Body of pancreas (tissue), 4 donors: ENCODE measurements around the gene FGF6. TPM values are rescaled to one million over a fixed set of nuclear protein-coding genes. Genes with fewer than 3 reads are reported as not detected.

Experiments
- ATAC-seq: fragments of 150-250 bp; one replicate; pipeline ENCODE4 v1.9.1; 2016
- DNase-seq, 4 donors: peaks; one replicate each; pipeline ENCODE4 v3.0.0-alpha.2; 2019
- H3K27ac ChIP-seq, 4 donors: fragments of 200-600 bp; sonication (generic); 1 replicate in 3 of 4; 2 replicates in 1 of 4; pipeline versions ENCODE4 v1.5.1 to v1.6.1; 2016 to 2019; ENCODE audit warnings: mild to moderate bottlenecking in 1 of 4, mixed read lengths in 1 of 4, moderate library complexity in 1 of 4
- H3K27me3 ChIP-seq, 2 donors: fragments of 200-600 bp; sonication (generic); one replicate each; pipeline ENCODE4 v1.6.0; 2016; ENCODE audit warnings: mild to moderate bottlenecking in 1 of 2
- H3K36me3 ChIP-seq, 2 donors: fragments of 200-600 bp; sonication (generic); replicated peaks in 1 of 2; 2 replicates each; pipeline ENCODE4 v1.5.1; 2016; ENCODE audit warnings: low read depth in 2 of 2; ENCODE audit not compliant: insufficient read depth in 1 of 2
- H3K4me1 ChIP-seq: fragments of 200-600 bp; sonication (generic); one replicate; pipeline ENCODE4 v1.6.0; 2016
- H3K4me3 ChIP-seq, 2 donors: fragments of 200-600 bp; sonication (generic); 1 replicate in 1 of 2; 2 replicates in 1 of 2; pipeline ENCODE4 v1.5.1; 2016 to 2019
- H3K9me3 ChIP-seq, 3 donors: fragments of 200-600 bp; sonication (generic); 1 replicate in 2 of 3; 2 replicates in 1 of 3; pipeline ENCODE4 v1.5.1; 2016
- POLR2A ChIP-seq, 3 donors: fragments of 450-650 bp; IDR thresholded peaks; one replicate each; pipeline ENCODE4 v1.6.1; 2016; ENCODE audit warnings: antibody characterized with exemption in 3 of 3, mild to moderate bottlenecking in 2 of 3
- whole genome bisulfite sequencing, 2 donors: methylation state at CpG; one replicate each; pipeline ENCODE4 v1.1.5; 2017; 5-methylcytosine and 5-hydroxymethylcytosine counted together
- intact Hi-C: fragments of 100-400 bp; cut with DNase I; formaldehyde crosslinking; loops from one replicate; pipeline ENCODE4 v1.15.1; 2023
- total RNA-seq, 2 donors: library from RNA; depleted of rRNA; stranded (reverse); fragments of >200 nt; gene quantifications; one replicate each; pipeline ENCODE4 v1.1.0, GENCODE V29; 2016
- TF ChIP-seq, protein P1 (sequence below), 7 experiments: fragments of 450-650 bp in 4 of 7; fragments of 200-600 bp in 3 of 7; sonication (generic) in 3 of 7; IDR thresholded peaks; one replicate each; pipeline ENCODE4 v1.5.1; 2016 to 2019; ENCODE audit warnings: antibody characterized with exemption in 7 of 7

FGF6 gene
- total RNA-seq, 2 donors from 2014 or later, result not detected

DNA sequence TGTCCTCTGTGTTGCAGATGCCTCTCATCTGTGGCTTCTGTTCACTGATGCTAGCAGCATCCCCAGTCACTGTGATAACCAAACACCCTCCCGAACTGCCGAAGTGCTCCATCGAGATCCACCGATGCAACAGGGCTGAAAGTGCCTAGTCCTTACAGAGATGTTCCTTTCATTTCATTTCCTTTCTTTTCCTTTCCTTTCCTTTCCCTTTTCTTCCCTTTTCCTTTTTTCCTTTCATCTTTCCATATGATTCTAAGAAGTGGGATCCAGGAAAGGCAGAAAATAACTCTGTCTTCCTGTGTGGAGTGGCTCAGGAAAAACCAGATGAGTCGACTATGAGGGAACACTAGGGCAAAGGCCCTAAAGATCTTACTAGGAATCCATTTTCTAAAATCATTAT is 26.7 kb downstream of the FGF6 start:
- no peak for ATAC-seq
- 55 to 58% methylated on average over 5 of the region's 5 CpGs for WGBS, 2 donors
- TF ChIP-seq, protein P1, sequence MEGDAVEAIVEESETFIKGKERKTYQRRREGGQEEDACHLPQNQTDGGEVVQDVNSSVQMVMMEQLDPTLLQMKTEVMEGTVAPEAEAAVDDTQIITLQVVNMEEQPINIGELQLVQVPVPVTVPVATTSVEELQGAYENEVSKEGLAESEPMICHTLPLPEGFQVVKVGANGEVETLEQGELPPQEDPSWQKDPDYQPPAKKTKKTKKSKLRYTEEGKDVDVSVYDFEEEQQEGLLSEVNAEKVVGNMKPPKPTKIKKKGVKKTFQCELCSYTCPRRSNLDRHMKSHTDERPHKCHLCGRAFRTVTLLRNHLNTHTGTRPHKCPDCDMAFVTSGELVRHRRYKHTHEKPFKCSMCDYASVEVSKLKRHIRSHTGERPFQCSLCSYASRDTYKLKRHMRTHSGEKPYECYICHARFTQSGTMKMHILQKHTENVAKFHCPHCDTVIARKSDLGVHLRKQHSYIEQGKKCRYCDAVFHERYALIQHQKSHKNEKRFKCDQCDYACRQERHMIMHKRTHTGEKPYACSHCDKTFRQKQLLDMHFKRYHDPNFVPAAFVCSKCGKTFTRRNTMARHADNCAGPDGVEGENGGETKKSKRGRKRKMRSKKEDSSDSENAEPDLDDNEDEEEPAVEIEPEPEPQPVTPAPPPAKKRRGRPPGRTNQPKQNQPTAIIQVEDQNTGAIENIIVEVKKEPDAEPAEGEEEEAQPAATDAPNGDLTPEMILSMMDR (IDR thresholded peaks at IDR 0.05), result no peak
- no peak for TF ChIP-seq POLR2A (IDR thresholded peaks at IDR 0.05)
- no peak for DNase-seq
- peaks cover 0 to 3% of the 10 kb centered on the region in 2 donors for H3K27me3 ChIP-seq
- intact Hi-C loops, result no loop called here
- no peaks in the 10 kb centered on the region for H3K36me3 ChIP-seq
- no peaks in the 10 kb centered on the region for H3K4me1 ChIP-seq
- no peak overlapping the region for H3K27ac ChIP-seq
- H3K4me3 ChIP-seq, result no peak overlapping the region
- H3K9me3 ChIP-seq, result no peaks in the 10 kb centered on the region

- 20 to 26% methylated on average over 5 of the region's 5 CpGs for WGBS, 2 donors
- TF ChIP-seq, protein P1 (IDR thresholded peaks at IDR 0.05), result no peak
- TF ChIP-seq POLR2A (IDR thresholded peaks at IDR 0.05), result no peak
- intact Hi-C loops, result no loop called here
- Histone ChIP-seq H3K9me3 (no peaks in the 10 kb centered on the region), H3K27ac (no peak overlapping the region), H3K36me3 (no peaks in the 10 kb centered on the region), H3K4me3 (no peak overlapping the region), H3K4me1 (no peaks in the 10 kb centered on the region), H3K27me3 (peaks cover 0 to 3% of the 10 kb centered on the region in 2 donors)
- DNase-seq (no peak), ATAC-seq (no peak)
These were observed 27.7 kb downstream of the FGF6 start for GRCh38 chr12:4417936-4418335.

DNA sequence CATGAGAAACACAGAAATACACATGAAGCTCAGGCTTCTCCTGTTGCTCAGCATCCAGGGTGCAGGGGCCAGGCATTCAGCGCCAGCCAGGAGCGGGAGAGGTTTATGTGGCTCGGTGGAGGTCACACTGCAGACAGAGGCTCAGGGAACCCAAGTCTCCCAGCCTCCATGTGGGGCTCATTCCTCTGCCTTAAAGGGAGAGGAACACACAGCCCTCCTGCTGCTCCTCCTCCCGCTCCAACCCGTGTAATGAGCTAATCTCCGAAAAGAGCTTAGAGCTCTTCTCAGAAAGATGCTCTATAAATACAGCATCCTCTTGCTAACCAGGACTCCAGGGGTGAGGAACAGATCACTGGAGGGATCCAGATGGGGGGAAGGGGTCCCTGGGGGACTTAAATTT is 28.2 kb downstream of the FGF6 start:
- peaks cover 0 to 3% of the 10 kb centered on the region in 2 donors for H3K27me3 ChIP-seq
- H3K36me3 ChIP-seq, result no peaks in the 10 kb centered on the region
- 46 to 54% methylated on average over 4 to 6 of the region's 6 CpGs for WGBS, 2 donors
- no peak for TF ChIP-seq POLR2A (IDR thresholded peaks at IDR 0.05)
- TF ChIP-seq, protein P1 (IDR thresholded peaks at IDR 0.05), result no peak
- no peaks in the 10 kb centered on the region for H3K9me3 ChIP-seq
- no peak for DNase-seq
- H3K4me1 ChIP-seq, result no peaks in the 10 kb centered on the region
- no peak for ATAC-seq
- intact Hi-C loops, result no loop called here
- no peak overlapping the region for H3K4me3 ChIP-seq
- H3K27ac ChIP-seq, result no peak overlapping the region

GRCh38 chr12:4416276-4416675 is 29.3 kb downstream of the FGF6 start:
- ATAC-seq (no peak), DNase-seq (no peak)
- intact Hi-C loops, result no loop called here
- Histone ChIP-seq H3K27me3 (peaks cover 0 to 3% of the 10 kb centered on the region in 2 donors), H3K4me1 (no peaks in the 10 kb centered on the region), H3K4me3 (no peak overlapping the region), H3K9me3 (no peaks in the 10 kb centered on the region), H3K36me3 (no peaks in the 10 kb centered on the region), H3K27ac (no peak overlapping the region)
- WGBS, 2 donors, result 56 to 65% methylated on average over 8 of the region's 8 CpGs
- TF ChIP-seq, protein P1 (IDR thresholded peaks at IDR 0.05), result no peak
- no peak for TF ChIP-seq POLR2A (IDR thresholded peaks at IDR 0.05)

GRCh38 chr12:4412465-4412864 is 33.1 kb downstream of the FGF6 start:
- peaks cover 0 to 3% of the 10 kb centered on the region in 2 donors for H3K27me3 ChIP-seq
- intact Hi-C loops, result no loop called here
- no peak for ATAC-seq
- DNase-seq, result no peak
- 75 to 77% methylated on average over 1 of the region's 1 CpG for WGBS, 2 donors
- H3K4me1 ChIP-seq, result no peaks in the 10 kb centered on the region
- no peak for TF ChIP-seq POLR2A (IDR thresholded peaks at IDR 0.05)
- TF ChIP-seq, protein P1 (IDR thresholded peaks at IDR 0.05), result no peak
- no peaks in the 10 kb centered on the region for H3K36me3 ChIP-seq
- H3K27ac ChIP-seq, result no peak overlapping the region
- no peak overlapping the region for H3K4me3 ChIP-seq
- H3K9me3 ChIP-seq, result no peaks in the 10 kb centered on the region
